Hindlimb muscle (tissue), 1 donor: ENCODE measurements around the gene CD79B. TPM values are rescaled to one million over a fixed set of nuclear protein-coding genes. Genes with fewer than 3 reads are reported as not detected.

Source experiments
- DNase-seq: peaks from one replicate; pipeline ENCODE4 v3.0.0-alpha.2; 2013
- polyA plus RNA-seq: library from polyadenylated mRNA; unstranded; fragments of 120-200 nt; gene quantifications from one replicate; pipeline ENCODE4 v1.2.1, GENCODE V29; 2013; ENCODE audit not compliant: insufficient read length

CD79B gene
- polyA plus RNA-seq, 1 donor: 4.4 TPM

GRCh38 chr17:63950940-63951907 lies 19.1 kb upstream of the CD79B start:
- DNase-seq: no peak

- DNase-seq: peak; percentile 53
Measured at GRCh38 chr17:63949576-63950250, 17.6 kb upstream of the CD79B start.

- no peak for DNase-seq
Measured at GRCh38 chr17:63948521-63948920, 16.4 kb upstream of the CD79B start.

- DNase-seq: no peak
Measured at GRCh38 chr17:63947711-63948330, 15.7 kb upstream of the CD79B start.

- DNase-seq: no peak
Measured at GRCh38 chr17:63946440-63947363, 14.6 kb upstream of the CD79B start.

- no peak for DNase-seq
Measured at GRCh38 chr17:63945784-63946439, 13.8 kb upstream of the CD79B start.

GRCh38 chr17:63944736-63945499 lies 12.8 kb upstream of the CD79B start:
- DNase-seq: no peak

GRCh38 chr17:63943745-63944144 lies 11.6 kb upstream of the CD79B start:
- DNase-seq: no peak

- DNase-seq: no peak
Measured at GRCh38 chr17:63942309-63942985, 10.3 kb upstream of the CD79B start.

- DNase-seq: no peak
Measured at GRCh38 chr17:63941751-63942150, 9.6 kb upstream of the CD79B start.

- no peak for DNase-seq
Measured at GRCh38 chr17:63941162-63941561, 9.0 kb upstream of the CD79B start.

- no peak for DNase-seq
Measured at GRCh38 chr17:63940584-63940983, 8.5 kb upstream of the CD79B start.

- DNase-seq: no peak
Measured at GRCh38 chr17:63939884-63940283, 7.8 kb upstream of the CD79B start.

GRCh38 chr17:63939401-63939800 lies 7.3 kb upstream of the CD79B start:
- DNase-seq: no peak

GRCh38 chr17:63937920-63938319 lies 5.8 kb upstream of the CD79B start:
- no peak for DNase-seq

- no peak for DNase-seq
Measured at GRCh38 chr17:63937319-63937718, 5.2 kb upstream of the CD79B start.

GRCh38 chr17:63934183-63935112 lies 2.3 kb upstream of the CD79B start:
- no peak for DNase-seq

GRCh38 chr17:63933598-63933997 lies 1.5 kb upstream of the CD79B start:
- DNase-seq: no peak

GRCh38 chr17:63932721-63933120 lies 590 bp upstream of the CD79B start:
- DNase-seq: no peak
